HG02610 (cell line): ENCODE results near the gene RARRES2.
"Not testable (repeated sequence)": the region's sequence is repeated elsewhere in the genome, so short reads cannot be mapped to it uniquely, and the experiment has no call there.

Source experiments
- ATAC-seq: cut with Tn5 transposase; IDR thresholded peaks from one replicate; pipeline ENCODE4 v1.9.1; 2021; ENCODE audit warnings: mild to moderate bottlenecking, moderate library complexity; ENCODE audit not compliant: unreplicated experiment

Gene RARRES2

GRCh38 chr7:150341263-150342120 is at the start of gene RARRES2:
TSS of gene RARRES2 (minus strand) at chr7:150341629. CDS start at chr7:150340609, 1,020 bp downstream.
- ATAC-seq, result no peak

GRCh38 chr7:150390205-150390604 is 48.8 kb upstream of the RARRES2 start:
- ATAC-seq, result no peak

GRCh38 chr7:150389532-150389816 is 48.0 kb upstream of the RARRES2 start:
- ATAC-seq, result no peak

GRCh38 chr7:150388709-150389531 is 47.5 kb upstream of the RARRES2 start:
- no peak for ATAC-seq

- no peak for ATAC-seq
These were observed 46.9 kb upstream of the RARRES2 start for GRCh38 chr7:150388306-150388705.

GRCh38 chr7:150385884-150386283 is 44.5 kb upstream of the RARRES2 start:
- ATAC-seq, result not testable (repeated sequence)

GRCh38 chr7:150385302-150385723 is 43.9 kb upstream of the RARRES2 start:
- no peak for ATAC-seq

- no peak for ATAC-seq
These were observed 43.2 kb upstream of the RARRES2 start for GRCh38 chr7:150384406-150385301.

- no peak for ATAC-seq
These were observed 42.4 kb upstream of the RARRES2 start for GRCh38 chr7:150383710-150384397.

- ATAC-seq, result no peak
These were observed 41.4 kb upstream of the RARRES2 start for GRCh38 chr7:150382844-150383225.

- ATAC-seq, result no peak
These were observed 40.9 kb upstream of the RARRES2 start for GRCh38 chr7:150382123-150382843.

GRCh38 chr7:150381785-150382122 is 40.3 kb upstream of the RARRES2 start:
- no peak for ATAC-seq

GRCh38 chr7:150381096-150381495 is 39.7 kb upstream of the RARRES2 start:
- ATAC-seq, result no peak

GRCh38 chr7:150380463-150380862 is 39.0 kb upstream of the RARRES2 start:
- no peak for ATAC-seq

GRCh38 chr7:150379441-150380379 is 38.3 kb upstream of the RARRES2 start:
- ATAC-seq, result no peak

GRCh38 chr7:150378853-150379440 is 37.5 kb upstream of the RARRES2 start, which contains the start of gene ZNF775:
TSS of gene ZNF775 (plus strand) at chr7:150379330. CDS start at chr7:150388471, 9,141 bp downstream.
- ATAC-seq, result peak; percentile 89

GRCh38 chr7:150378115-150378852 is 36.9 kb upstream of the RARRES2 start:
- no peak for ATAC-seq

GRCh38 chr7:150377635-150378034 is 36.2 kb upstream of the RARRES2 start:
- no peak for ATAC-seq
